Ovary (tissue), 9 donors: ENCODE results near the gene ARAP1. TPM values are rescaled to one million over a fixed set of nuclear protein-coding genes. Genes with fewer than 3 reads are reported as not detected.

Experiments
- DNase-seq, 5 donors: peaks; one replicate each; pipeline ENCODE4 v3.0.0-alpha.2; 2019 to 2020
- H3K27ac ChIP-seq, 2 donors: fragments of 200-600 bp; one replicate each; pipeline versions ENCODE4 v1.5.1 to v1.8.0; 2019 to 2022
- H3K27me3 ChIP-seq: fragments of 200-600 bp; one replicate; pipeline ENCODE4 v1.8.0; 2022
- H3K36me3 ChIP-seq: fragments of 200-600 bp; sonication (generic); one replicate; pipeline ENCODE4 v1.5.1; 2019
- H3K4me1 ChIP-seq: one replicate; pipeline ENCODE4 v1.8.1; 2013; ENCODE audit warnings: mild to moderate bottlenecking, moderate library complexity; ENCODE audit not compliant: insufficient read depth
- H3K4me3 ChIP-seq: fragments of 200-600 bp; sonication (generic); one replicate; pipeline ENCODE4 v1.5.1; 2017
- H3K9me3 ChIP-seq, 2 donors: fragments of 200-600 bp in 1 of 2; sonication (generic) in 1 of 2; one replicate each; pipeline versions ENCODE4 v1.5.1 to v1.8.1; 2013 to 2019; ENCODE audit warnings: mild to moderate bottlenecking in 1 of 2, moderate library complexity in 1 of 2
- EP300 ChIP-seq: sonication (generic); formaldehyde crosslinking; IDR thresholded peaks from one replicate; pipeline ENCODE4 v1.6.1; 2017; ENCODE audit warnings: antibody characterized with exemption
- POLR2A ChIP-seq: fragments of 450-650 bp; IDR thresholded peaks from one replicate; pipeline ENCODE4 v1.6.1; 2017; ENCODE audit warnings: antibody characterized with exemption, mild to moderate bottlenecking, moderate library complexity
- WGBS, 3 donors: extraction: QIAGEN DNeasy Blood & Tissue Kit in 1 of 3; methylation state at CpG; one replicate each; pipeline versions ENCODE4 v1.1.5 to v1.1.7; 2013 to 2017; 5-methylcytosine and 5-hydroxymethylcytosine counted together
- intact Hi-C, 4 donors: fragments of 100-400 bp; cut with DNase I; formaldehyde crosslinking; loops; one replicate each; pipeline versions ENCODE4 v1.11.0 to v1.15.1; 2022 to 2023
- polyA plus RNA-seq, 2 donors: library from polyadenylated mRNA; stranded (reverse); fragments of 200-250 nt in 1 of 2; fragments of 350-450 nt in 1 of 2; fragmentation: Illumina TruSeq in 1 of 2; extraction: RNeasy Lipid Tissue Mini Kit (QIAGEN cat#74804) in 1 of 2; gene quantifications; one replicate each; pipeline ENCODE4 v1.2.3, GENCODE V29; 2013 to 2014
- total RNA-seq, 7 donors: library from RNA; depleted of rRNA in 2 of 7; stranded (reverse); fragments of >200 nt in 2 of 7; fragmentation: NEBNext Ultra II Directional in 3 of 7; extraction: Animal tissue kit (Norgen Biotek cat#: 25700) in 3 of 7; gene quantifications; one replicate each; pipeline versions ENCODE4 v1.1.0 to v1.2.4, GENCODE V29; 2016 to 2023
- TF ChIP-seq, protein P1 (sequence below), 3 donors: fragments of 450-650 bp in 2 of 3; fragments of 200-600 bp in 1 of 3; IDR thresholded peaks; one replicate each; pipeline versions ENCODE4 v1.5.1 to v1.8.0; 2016 to 2022; ENCODE audit warnings: antibody characterized with exemption in 3 of 3, mild to moderate bottlenecking in 1 of 3
- donor health status: DM: no; HTN: no; CAD: no; lungs with moderate emphysema.
- donor health status: DM: no; HTN: no; CAD: no.
- donor health status: Bipolar disorder and iron deficiency.
- donor health status: DM: yes; HTN: yes; CAD: no.
- donor health status: DM: no; HTN: no; CAD: no.
- donor health status: DM: yes; HTN: yes; CAD: no.

The ARAP1 gene
- total and polyA plus RNA-seq, 9 donors = 39.0 to 162 (median 79.0) TPM

DNA sequence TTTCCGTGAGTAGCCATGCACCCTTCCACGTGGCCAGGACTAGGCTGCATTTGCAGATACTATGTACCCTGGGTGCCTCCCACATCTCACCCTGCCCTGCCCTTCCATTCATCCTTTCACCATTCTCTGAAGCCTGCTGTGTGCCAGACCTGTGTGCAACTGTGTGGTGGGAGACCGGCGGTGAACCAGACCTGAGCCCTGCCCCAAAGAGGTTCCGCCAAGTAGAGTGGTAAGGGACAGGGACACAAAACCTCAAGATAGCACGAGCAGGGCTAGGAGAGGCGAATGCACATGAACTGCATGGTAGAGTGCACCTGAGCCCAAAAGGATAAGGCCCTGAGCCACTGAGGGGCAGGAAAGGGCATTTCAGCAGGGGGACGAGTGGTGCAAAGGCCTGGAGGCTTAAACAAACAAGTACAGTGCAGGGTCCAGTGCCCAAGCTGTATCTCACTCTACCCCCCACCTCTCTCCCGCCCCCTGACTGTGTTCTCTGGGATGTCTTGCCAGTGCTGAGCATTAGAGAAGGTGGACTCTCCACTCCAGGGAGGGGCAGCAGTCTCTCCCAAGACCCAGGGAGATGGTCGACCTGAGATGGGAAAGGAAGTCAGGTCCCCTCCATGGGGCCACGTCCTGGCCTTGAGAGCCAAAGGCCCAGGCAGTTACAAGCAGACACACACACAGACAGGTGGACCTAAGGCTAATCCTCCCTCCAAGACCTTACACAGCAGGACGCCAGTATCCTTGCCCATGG, 14.1 kb upstream of the ARAP1 start:
- H3K9me3 ChIP-seq = no peaks in the 10 kb centered on the region
- WGBS, 3 donors = 80 to 82% (median 82%) methylated on average over 12 of the region's 12 CpGs
- H3K27ac ChIP-seq = no peak overlapping the region
- no peak overlapping the region for H3K4me3 ChIP-seq
- TF ChIP-seq, protein P1, sequence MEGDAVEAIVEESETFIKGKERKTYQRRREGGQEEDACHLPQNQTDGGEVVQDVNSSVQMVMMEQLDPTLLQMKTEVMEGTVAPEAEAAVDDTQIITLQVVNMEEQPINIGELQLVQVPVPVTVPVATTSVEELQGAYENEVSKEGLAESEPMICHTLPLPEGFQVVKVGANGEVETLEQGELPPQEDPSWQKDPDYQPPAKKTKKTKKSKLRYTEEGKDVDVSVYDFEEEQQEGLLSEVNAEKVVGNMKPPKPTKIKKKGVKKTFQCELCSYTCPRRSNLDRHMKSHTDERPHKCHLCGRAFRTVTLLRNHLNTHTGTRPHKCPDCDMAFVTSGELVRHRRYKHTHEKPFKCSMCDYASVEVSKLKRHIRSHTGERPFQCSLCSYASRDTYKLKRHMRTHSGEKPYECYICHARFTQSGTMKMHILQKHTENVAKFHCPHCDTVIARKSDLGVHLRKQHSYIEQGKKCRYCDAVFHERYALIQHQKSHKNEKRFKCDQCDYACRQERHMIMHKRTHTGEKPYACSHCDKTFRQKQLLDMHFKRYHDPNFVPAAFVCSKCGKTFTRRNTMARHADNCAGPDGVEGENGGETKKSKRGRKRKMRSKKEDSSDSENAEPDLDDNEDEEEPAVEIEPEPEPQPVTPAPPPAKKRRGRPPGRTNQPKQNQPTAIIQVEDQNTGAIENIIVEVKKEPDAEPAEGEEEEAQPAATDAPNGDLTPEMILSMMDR (IDR thresholded peaks at IDR 0.05) = no peak
- no peak for TF ChIP-seq POLR2A
- TF ChIP-seq EP300 = no peak
- DNase-seq = no peak
- no peaks in the 10 kb centered on the region for H3K27me3 ChIP-seq
- no peaks in the 10 kb centered on the region for H3K4me1 ChIP-seq
- intact Hi-C loops = no loop called here
- no peaks in the 10 kb centered on the region for H3K36me3 ChIP-seq

- no peak overlapping the region for H3K4me3 ChIP-seq
- H3K9me3 ChIP-seq = no peaks in the 10 kb centered on the region
- no peak for DNase-seq
- H3K27me3 ChIP-seq = no peaks in the 10 kb centered on the region
- H3K36me3 ChIP-seq = no peaks in the 10 kb centered on the region
- intact Hi-C loops = no loop called here
- H3K27ac ChIP-seq = no peak overlapping the region
- WGBS, 3 donors = 76 to 83% (median 81%) methylated on average over 13 of the region's 13 CpGs
- TF ChIP-seq POLR2A (no peak), EP300 (no peak)
- TF ChIP-seq, protein P1 (IDR thresholded peaks at IDR 0.05) = no peak
- peaks cover under 1% of the 10 kb centered on the region for H3K4me1 ChIP-seq
Measured at GRCh38 chr11:72764503-72764902, 12.3 kb upstream of the ARAP1 start.

- Histone ChIP-seq H3K4me1 (peaks cover 4% of the 10 kb centered on the region), H3K9me3 (no peaks in the 10 kb centered on the region), H3K27me3 (no peaks in the 10 kb centered on the region), H3K4me3 (no peak overlapping the region), H3K36me3 (no peaks in the 10 kb centered on the region), H3K27ac (no peak overlapping the region)
- 88 to 96% (median 93%) methylated on average over 4 of the region's 4 CpGs for WGBS, 3 donors
- TF ChIP-seq EP300 (no peak), POLR2A (no peak)
- TF ChIP-seq, protein P1 (IDR thresholded peaks at IDR 0.05) = no peak
- intact Hi-C loops = no loop called here
- no peak for DNase-seq
Measured at GRCh38 chr11:72763823-72764222, 11.6 kb upstream of the ARAP1 start.

DNA sequence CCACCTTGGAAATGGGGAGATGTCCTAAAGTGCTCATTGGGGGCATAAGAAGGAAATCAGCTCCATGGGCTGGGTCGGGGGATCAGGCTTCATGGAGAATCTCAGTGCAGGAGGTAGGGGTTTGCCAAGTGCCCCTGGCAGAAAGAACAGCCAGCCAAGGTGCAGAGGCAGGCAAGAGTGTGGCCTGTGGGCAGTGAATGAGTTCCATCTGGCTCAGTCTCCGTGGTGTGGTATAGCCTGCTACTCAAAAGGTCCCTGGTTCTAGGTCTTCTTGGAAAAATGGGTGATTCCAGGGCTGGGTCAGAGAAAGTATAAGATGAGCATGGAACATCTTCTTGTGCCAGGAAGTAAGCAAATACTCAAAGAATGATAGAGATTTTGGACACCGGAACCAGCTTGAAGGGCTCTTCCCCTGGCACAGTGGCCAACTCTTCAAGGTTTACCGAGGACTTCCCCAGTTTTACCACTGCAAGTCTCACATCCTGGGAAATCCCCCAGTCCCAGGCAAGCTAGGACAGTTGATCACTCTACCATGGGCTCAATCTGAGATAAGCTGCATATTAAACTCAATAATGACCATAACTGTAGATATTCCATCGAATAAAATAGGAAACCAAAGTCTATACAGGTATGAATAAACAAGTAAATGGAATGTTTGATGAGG, 10.6 kb upstream of the ARAP1 start:
- peaks cover 5% of the 10 kb centered on the region for H3K4me1 ChIP-seq
- DNase-seq = no peak
- WGBS, 3 donors = 84 to 94% (median 85%) methylated on average over 5 of the region's 5 CpGs
- H3K27me3 ChIP-seq = no peaks in the 10 kb centered on the region
- no peaks in the 10 kb centered on the region for H3K36me3 ChIP-seq
- TF ChIP-seq, protein P1 (IDR thresholded peaks at IDR 0.05) = no peak
- TF ChIP-seq POLR2A (no peak), EP300 (no peak)
- intact Hi-C loops = no loop called here
- no peak overlapping the region for H3K27ac ChIP-seq
- H3K9me3 ChIP-seq = no peaks in the 10 kb centered on the region
- H3K4me3 ChIP-seq = no peak overlapping the region
